ENCODE data around the gene ABCE1. TPM values are rescaled to one million over a fixed set of nuclear protein-coding genes. Genes with fewer than 3 reads are reported as not detected.
"Not testable (repeated sequence)": the region's sequence is repeated elsewhere in the genome, so short reads cannot be mapped to it uniquely, and the experiment has no call there.

ABCE1 gene
- polyA plus RNA-seq, 10 donors: 53.2 to 71.3 (median 63.9) TPM

DNA sequence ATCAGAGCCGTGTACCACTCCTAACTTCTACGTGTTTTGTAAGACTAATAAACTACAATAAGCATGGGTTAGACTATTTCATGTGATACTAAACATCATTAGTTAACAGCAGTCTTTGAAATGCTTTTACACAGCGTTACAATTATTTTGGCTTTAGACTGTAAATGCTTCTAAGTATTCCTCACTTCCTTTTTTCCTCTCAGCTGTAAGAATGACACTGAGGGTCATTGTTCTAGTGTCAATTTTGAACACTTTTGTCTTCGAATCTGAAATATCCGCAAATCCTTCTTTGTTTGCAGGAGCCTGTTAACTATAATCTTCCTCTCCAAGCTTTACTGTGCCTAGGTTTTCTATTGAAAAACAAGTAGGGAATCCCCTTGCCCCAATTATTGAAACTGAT is 1.5 kb downstream of the ABCE1 start:
- no peak for DNase-seq

DNA sequence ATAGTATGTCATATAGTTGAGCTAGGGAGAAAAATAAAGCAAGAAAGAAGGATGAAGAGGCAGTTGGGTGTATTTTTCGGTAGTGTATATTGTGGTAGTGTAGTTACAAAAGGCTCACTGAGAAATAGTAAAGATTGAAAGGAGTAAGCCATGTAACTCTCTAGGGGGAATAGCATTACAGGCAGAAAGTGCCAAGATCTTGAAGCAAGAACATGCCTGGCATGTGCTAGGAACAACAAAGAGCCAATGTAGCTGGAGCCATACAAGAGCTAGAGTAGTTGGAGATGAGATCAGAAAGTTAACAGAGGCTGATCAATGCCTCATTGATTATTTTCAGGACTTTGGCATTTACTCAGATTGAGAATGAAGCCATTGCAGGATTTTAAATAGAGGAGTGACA is 3.0 kb downstream of the ABCE1 start:
- no peak for DNase-seq

DNA sequence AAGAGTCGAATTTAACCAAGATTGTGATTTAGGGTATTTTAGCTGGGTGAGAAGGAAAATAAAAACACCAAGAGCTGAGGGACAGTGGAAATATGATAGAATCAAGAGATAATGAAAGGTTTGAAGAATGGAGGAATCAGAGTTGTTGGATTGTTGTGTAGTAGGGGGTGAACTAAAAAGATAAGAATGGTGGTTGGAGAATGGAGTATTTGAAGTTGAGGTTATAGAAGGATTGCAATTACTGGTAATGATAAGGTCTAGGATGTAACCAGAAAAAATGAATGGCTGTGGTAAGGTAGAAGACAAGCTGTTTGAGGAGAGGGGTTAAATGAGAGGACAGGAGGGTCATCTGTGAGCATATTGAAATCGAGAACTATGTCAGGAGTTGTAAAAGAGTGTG is 4.5 kb downstream of the ABCE1 start:
- no peak for DNase-seq

DNA sequence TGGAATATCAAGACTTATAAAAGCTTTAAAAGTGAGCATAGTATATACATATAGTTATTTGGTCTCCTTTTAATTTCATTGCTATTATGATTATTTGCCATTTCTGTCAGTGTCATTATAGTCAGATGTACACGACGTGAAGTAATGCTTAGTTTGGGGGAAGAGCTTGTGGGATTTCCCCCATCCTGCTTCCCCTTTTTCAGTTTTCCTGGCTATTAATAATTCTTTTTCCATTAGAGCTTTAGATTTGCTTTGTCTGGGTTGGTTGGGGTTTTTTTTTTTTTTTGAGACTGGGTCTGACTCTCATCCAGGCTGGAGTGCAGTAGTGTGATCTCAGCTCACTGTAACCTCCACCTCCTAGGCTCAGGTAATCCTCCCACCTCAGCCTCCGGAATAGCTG is 5.4 kb downstream of the ABCE1 start:
- peak in 1 of 3 donors; percentile 10 for DNase-seq

DNA sequence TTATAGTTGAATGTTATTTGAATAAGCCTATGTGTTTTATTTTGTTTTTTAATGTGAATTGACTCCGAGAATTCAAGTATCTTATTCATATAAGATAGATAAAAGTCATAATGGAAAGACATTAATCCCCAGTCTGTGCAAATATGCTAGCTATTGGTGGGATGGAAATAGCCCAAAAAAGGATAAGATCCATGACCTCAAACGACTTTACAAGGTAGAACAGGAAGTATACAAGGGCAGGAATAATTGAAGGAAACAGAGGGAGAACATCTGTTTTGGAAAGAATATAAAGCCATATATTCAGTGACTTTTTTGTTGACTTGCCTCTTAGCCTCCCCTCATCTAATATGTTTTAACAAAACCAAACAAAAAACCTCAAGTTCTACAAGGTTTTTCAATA is 9.0 kb downstream of the ABCE1 start:
- no peak for DNase-seq

DNA sequence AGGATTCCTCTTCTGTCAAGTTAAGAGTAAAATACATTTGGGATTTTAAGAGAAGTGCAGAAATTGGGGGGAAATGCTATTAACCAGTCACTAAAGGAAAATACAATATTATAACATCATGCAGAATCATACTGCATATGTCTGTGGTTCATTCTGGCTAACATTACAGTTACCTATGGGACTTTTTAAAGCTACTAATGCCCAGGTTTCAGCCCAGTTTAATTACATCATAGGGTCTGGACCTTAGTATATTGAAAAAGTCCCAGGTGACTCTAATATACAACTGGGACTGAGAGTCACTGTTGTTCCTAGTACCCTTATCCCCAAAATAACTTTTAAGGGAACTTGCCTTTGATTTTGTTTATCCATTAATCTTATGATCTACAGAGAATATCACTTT is 10.0 kb downstream of the ABCE1 start:
- no peak for DNase-seq

DNA sequence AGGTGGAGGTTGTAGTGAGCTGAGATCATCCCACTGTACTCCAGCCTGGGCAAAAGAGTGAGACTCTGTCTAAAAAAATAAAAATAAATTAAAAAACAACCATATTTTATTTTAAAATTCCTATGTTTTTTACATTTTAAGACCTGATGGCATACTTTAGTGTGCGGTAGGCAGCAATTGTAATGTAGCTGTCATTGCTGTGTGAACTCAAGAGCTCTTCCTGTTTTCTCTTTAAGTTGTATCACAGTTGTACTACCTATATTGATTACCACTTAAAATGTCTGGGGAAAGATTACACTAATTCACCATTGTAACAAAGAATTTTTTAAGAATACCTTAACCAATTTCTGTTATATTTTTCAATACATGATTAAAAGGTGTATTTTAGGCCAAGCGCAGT is 27.3 kb downstream of the ABCE1 start:
- DNase-seq: no peak

DNA sequence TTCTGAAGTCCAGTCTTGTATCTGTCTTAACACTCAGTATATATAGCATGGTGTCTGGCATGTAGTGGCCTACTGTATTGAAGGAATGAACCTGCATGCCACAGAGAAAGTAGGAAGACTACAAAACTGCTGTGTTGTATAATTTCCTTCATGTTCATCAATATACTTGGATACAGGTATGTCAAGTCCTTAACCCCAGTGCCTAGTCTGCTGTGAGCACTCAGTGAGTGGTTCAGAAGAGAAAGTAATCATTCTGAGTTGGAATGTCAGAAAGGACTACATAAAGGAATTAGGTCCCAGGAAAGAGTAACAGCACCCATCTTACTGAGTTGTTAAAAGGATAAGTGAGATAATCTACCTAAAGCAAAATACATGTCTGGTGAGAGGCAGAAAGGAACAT is 32.0 kb downstream of the ABCE1 start:
- DNase-seq: no peak

DNA sequence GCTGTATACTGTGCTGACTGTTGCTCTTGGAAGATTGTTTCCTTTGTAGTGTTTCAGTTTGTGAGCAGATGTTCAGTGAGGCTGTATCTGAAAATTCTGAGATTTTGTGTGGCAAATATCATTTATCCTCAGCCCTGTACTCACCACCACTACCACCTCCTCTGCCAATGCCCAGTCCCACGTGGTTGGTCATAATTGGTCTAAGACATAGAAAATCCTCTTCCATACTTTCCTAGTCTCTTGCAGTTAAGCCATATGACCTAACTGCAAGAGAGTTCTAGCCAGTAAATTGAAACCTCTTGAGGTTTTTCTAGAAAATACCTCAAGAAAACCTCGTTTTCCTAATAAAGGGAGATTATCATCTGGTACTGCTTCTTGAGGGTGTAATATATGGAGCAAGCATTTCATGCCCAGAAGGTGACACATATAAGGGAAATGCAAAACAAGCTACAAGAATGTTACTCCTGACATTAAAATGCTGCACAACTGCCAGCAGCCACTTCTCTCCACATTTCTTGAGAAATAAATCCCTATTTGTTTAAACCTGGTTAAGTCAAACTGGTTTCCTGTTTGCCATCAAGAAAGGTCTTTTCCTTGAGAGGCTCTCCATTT is 32.8 kb downstream of the ABCE1 start:
- peak in 2 of 3 donors; percentile 9 to 72 for DNase-seq

DNA sequence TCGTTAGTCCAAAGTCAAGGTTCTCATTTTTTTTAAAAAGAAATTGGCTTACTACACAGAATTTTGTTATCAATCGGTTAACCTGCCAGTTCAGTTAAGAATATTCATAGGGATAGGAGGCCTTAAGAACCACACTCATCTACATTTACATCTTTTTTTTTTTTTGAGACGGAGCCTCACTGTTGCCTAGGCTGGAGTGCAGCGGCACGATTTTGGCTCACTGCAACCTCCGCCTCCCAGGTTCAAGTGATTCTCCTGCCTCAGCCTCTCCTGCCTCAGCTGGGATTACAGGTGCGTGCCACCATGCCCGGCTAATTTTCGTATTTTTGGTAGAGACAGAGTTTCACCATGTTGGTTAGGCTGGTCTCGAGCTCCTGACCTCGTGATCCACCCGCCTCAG is 33.7 kb downstream of the ABCE1 start:
- no peak for DNase-seq

DNA sequence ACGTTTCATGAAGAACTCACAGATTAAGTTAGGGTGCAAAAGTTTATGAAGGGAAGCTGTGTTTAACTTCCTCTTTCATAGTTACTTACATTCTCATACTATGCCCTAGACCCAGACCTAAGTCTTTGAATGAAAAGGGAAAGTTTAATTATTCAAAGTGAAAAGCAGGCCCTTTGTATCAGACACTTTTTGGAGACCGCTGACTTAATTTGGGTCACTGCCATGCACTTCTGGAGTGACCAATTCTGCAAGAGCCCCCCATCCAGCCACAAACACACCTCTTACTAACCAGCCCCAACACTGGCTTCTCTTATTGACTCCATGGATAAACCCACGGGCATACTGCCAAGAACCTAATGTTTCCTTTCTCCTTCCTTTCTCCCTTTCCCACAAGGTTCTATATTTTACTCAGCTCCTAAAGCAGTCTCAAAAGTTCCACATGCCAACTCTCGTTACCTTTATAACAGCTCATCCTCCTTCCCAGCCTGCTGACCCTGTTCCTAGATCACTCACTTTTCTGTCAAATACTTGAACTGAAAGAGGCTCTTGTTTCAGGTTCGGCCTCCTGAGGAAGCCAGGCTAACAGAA is 34.5 kb downstream of the ABCE1 start:
- DNase-seq: peak in 2 of 3 donors; percentile 22 to 23

DNA sequence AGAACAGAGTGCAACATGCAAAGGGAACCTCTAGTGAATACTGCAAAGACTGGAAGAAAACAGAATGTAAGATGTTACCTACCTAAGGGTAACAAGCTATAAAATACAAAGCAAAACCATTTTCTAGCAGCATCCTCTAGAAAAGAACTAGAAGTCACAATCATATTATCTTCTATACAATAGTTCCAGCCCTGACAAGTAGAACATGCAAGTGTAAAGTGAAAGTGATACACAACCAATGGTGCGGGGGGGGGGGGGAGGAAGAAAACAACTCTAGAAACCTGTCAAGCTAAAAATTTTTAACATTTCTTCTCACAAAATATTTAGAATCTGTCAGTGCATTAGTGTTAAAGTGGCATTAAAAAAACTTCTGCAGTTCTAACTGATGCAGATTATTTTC is 38.1 kb downstream of the ABCE1 start:
- not testable (repeated sequence) for DNase-seq

DNA sequence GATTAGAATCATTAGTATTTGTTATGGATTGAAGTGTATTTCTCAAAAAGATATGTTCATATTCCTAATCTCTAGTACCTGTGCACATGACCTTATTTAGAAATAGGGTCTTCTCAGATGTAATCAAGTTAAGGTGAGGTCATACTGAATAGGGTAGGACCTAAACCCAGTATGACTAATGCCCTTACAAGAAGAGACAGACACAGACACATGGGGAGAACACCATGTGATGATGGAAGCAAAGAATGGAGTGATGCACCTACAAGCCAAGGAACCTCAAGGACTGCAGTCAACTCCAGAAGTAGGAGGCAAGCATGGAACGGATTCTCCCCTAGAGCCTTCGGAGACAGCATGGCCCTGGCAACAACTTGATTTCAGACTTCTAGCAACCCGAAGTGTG is 50.9 kb downstream of the ABCE1 start:
- no peak for DNase-seq

DNA sequence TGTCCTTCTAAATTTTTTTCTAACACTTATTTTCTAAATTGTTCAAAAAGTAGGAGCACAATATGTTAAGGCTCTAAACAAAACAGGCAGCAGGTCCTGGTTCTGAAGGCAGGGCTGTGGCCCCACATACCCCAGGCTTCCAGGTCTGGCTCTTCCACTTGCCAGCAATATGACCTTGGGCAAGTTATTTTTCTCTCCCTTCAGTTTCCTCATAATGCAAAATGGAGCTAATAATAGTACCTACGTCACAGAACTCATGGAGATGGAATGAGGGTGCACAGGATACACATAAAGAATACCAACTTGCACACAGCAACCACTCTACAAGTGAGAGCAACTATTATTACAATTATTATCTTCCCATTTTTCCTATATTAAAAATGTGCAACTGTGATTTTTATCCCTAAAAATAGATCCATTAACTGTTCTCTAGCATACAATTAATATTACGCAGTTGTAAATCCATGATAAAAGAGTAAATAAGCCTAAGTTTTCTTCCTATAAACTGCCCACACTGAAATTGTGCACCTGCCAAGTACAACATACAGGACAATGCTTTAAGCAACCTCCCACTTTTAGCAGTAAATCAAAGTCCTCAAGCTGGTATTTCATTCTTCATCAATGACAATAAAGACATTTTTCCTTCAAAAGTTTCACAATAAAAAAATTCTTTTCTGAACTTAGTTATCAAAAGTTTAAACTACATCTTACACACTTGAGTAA is 55.2 kb downstream of the ABCE1 start:
- no peak for DNase-seq

DNA sequence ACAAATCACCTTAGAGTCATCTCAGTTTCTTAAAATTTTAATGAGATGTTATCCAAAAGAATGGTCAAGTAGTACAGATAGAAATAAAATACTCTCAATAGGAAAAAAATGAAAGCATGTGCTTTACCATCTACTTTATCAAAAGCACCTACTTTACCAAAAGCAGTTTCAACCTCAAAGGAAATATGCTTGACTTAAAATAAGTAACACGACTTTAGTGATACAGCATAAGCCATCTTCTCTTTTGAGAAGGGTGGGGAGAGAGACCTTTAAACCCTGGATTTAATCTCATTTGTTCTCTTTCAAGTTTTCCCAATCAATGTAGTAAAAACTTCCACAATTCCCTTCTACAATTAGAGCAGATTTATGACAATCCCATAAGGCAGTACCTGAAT is 55.8 kb downstream of the ABCE1 start:
- DNase-seq: no peak

DNA sequence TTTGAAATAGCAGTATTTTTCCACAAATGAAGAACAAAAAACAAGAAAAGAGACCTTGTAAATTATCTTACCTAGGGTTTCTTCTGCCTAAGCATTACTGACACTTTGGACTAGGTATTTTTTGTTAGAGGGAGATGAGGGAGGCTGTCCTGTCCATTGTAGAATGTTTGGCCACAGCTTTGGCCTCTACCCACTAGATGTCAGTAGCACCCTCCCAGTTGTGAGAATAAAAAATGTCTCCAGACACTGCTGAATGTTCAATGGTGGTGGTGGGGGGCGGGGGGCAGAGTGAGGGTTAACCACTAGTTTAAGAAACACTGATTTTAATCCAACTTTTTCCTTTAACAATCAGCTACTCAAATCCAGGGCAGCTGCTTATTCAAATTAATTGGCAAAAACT is 56.5 kb downstream of the ABCE1 start:
- DNase-seq: peak in 2 of 3 donors; percentile 19 to 21

DNA sequence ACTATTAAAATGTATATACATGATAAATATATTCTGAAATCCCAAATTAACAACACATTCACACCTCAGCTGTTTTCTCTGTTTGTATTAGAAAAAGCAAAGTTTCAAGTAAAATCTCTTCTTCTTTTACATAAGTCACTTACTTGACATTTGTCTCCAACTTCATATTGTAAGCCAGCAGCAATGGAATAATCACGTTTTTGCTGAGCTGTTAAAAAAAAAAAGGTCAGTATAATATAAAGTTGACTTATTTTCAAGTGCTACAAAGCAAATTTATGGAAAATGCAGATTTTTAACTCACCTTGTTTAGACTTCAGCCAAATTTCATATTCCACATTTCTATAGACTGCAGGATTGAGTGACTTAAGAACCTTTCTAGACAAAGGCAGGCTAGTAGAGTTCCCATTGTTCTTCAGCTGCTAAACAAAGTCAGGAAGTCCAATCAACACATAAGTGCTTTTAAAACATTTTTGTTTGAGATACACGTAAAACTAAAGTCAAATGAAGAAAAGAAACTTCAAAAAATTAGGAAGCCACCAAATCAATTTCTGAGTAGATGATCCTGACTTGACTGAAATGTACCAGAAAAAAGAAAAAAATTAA is 57.3 kb downstream of the ABCE1 start:
- DNase-seq: no peak

DNA sequence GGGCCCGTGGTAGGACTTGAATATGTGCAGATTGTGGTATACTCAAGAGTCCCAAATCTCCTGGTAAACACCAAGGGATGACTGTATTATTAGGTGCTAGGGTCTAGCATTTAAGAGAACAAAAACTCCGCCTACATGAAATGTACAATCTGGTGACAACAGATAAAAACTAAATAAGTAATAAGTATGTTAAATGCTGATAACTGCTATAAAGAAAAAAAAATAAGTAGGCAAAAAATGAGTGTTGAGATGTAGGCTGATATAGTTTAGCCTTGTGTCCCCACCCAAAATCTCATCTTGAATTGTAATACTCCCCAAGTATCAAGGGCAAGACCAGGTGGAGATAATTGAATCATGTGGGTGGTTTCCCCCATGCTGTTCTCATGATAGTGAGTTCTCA is 58.9 kb downstream of the ABCE1 start:
- no peak for DNase-seq

DNA sequence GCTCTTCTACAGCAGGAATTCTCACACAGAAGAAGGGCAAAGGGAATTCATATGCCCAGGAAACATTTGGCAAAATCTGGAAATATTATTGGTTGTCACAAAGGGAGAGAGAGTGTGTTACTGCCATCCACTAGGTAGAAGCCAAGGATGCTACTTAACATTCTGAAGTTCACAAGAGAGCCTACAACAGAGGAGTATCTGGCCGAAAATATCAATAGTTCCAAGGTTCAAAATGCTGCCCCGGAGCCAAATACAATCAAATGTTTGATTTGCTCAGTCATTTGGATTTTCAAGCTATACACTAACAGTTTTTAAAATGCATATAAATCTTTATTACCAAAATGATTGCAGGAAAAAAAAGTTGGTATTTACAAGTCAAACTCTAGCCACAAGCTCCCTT is 63.4 kb downstream of the ABCE1 start:
- DNase-seq: no peak

DNA sequence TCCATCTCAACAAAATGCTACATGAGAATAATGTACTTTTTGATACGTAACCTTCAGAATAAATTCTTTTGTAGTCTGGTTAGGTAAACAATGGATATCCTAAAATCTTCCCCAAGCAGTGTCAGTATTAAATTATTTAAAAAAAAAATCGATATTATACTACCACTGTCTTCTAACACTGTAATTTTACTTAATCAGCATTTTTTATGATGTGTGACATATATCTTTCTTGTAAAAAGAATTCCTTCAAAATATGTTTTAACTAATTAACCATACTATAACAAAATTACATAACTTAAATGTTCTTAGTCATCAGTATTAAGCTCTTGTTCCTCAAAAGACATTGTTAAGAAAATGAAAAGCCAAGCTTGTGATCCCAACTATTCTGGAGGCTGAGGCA is 69.8 kb downstream of the ABCE1 start:
- DNase-seq: no peak

DNA sequence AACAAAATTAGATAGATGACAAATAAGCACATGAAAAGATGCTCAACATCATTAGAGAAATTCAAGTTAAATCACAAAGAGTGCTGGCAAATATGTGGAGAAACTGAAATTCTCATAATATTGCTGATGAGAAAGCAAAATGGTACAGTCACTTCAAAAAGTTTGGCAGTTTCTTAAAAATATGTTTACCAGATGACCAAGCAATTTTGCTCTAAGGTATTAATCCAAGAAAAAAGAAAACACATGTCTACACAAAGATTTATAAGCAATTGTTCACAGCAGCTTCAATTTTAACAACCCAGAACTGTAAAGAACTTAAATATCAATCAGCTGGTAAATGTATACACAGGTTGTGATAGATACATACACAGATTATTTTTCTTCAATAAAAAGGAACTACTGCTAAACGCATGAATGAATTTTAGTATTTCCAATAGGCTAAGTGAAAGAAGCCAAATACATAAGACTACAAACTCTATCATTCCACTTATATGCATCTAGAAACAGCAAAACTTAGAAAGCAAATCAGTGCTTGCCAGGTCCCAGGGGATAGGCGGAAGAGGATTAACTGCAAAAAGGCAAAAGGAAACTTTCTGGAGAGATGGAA is 70.6 kb downstream of the ABCE1 start:
- DNase-seq: no peak

DNA sequence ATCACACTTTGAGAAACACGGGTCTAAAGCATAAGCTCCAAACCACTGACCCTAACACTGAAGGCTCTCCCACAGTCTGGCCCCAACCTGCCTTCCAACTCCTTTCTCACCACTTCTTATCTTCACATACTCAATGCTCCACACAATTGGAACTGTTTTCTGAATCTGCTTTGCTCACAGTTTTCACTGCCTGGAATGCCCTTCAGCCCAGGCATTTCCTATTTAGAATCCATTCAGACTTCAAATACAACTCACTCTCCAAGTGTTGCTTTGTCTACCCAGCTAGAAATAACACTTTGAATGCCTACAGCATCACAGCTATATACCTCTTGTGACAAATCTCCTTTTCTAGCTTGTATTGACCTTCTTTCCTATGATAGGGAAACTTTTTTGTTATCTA is 72.1 kb downstream of the ABCE1 start:
- DNase-seq: no peak

DNA sequence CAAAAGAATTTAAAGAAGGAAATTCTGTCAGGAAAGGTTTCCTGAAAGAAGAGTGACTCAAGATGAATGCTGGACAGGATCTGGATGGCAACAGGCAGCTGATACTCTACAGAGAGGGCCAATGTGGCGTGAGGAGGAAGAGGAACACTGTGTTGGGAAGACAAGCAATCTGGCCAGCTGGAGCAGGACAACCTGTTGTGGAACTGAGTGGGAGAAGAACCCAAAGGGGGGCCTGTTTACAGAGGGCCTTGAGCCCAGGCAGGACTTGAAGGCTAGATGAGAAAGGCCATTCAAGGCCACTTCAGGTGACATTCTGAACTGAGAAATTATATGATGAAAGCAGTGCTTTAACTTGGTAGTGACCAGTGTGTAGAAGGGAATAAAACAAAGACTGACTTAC is 73.8 kb downstream of the ABCE1 start:
- no peak for DNase-seq
